Stimulated activated CD4-positive, alpha-beta T cell treated with anti-CD3 and anti-CD28 coated beads, Interleukin-1b, Interleukin-23, amount 100 ng/mL, for 48 hours (primary cell): ENCODE data around the gene MYL6B.
A peak's percentile ranks its signal among the peaks of the same experiment; 100 is the strongest.
"Not testable (repeated sequence)": the region's sequence is repeated elsewhere in the genome, so short reads cannot be mapped to it uniquely, and the experiment has no call there.

Experiments used
- DNase-seq: peaks from one replicate; pipeline ENCODE4 v3.0.0-alpha.2; 2020

Gene MYL6B

GRCh38 chr12:56152132-56152755, at the start of gene MYL6B:
TSS of gene MYL6B (plus strand) at chr12:56152587. CDS start at chr12:56153919, 1,332 bp downstream.
- peak; percentile 96 for DNase-seq

- no peak for DNase-seq
Observed at GRCh38 chr12:56102683-56103065, 49.7 kb upstream of the MYL6B start.

GRCh38 chr12:56103066-56103711, 49.2 kb upstream of the MYL6B start:
- no peak for DNase-seq

- DNase-seq = no peak
Observed at GRCh38 chr12:56103823-56104108, 48.6 kb upstream of the MYL6B start.

GRCh38 chr12:56104109-56104814, 48.1 kb upstream of the MYL6B start, which contains the start of gene PA2G4:
TSS of gene PA2G4 (plus strand) at chr12:56104559. CDS start at chr12:56104738, 179 bp downstream.
- peak; percentile 99 for DNase-seq

GRCh38 chr12:56104815-56105608, 47.4 kb upstream of the MYL6B start:
- peak; percentile 28 for DNase-seq

GRCh38 chr12:56105609-56105902, 46.8 kb upstream of the MYL6B start:
- DNase-seq = no peak

GRCh38 chr12:56107242-56107641, 45.1 kb upstream of the MYL6B start:
- DNase-seq = no peak

- no peak for DNase-seq
Observed at GRCh38 chr12:56110571-56110970, 41.8 kb upstream of the MYL6B start.

GRCh38 chr12:56114084-56114483, 38.3 kb upstream of the MYL6B start:
- DNase-seq = no peak

GRCh38 chr12:56115329-56115728, 37.1 kb upstream of the MYL6B start:
- DNase-seq = no peak

- peak; percentile 92 for DNase-seq
Observed at GRCh38 chr12:56116267-56117081, 35.9 kb upstream of the MYL6B start, which contains the start of gene RPL41. TSS of gene RPL41 (plus strand) at chr12:56116633.

- not testable (repeated sequence) for DNase-seq
Observed at GRCh38 chr12:56117082-56117706, 35.2 kb upstream of the MYL6B start.

- peak; percentile 99 for DNase-seq
Observed at GRCh38 chr12:56117778-56118687, 34.4 kb upstream of the MYL6B start, which contains the start of gene ZC3H10. TSS of gene ZC3H10 (plus strand) at chr12:56118266. CDS start at chr12:56120563, 2,297 bp downstream.

GRCh38 chr12:56118688-56119357, 33.6 kb upstream of the MYL6B start:
- DNase-seq = no peak

- DNase-seq = peak; percentile 61
Observed at GRCh38 chr12:56119361-56119796, 33.0 kb upstream of the MYL6B start.

GRCh38 chr12:56120158-56120846, 32.1 kb upstream of the MYL6B start:
- DNase-seq = no peak

GRCh38 chr12:56121204-56121870, 31.1 kb upstream of the MYL6B start:
- DNase-seq = no peak

GRCh38 chr12:56122637-56123036, 29.8 kb upstream of the MYL6B start:
- no peak for DNase-seq
